GM12878 (cell line): ENCODE measurements around the gene HTT-AS. TPM values are rescaled to one million over a fixed set of nuclear protein-coding genes. Genes with fewer than 3 reads are reported as not detected.

Source experiments
- ATAC-seq: fragments of 200-7000 bp; cut with Tn5 transposase; 3 replicates; pipeline ENCODE4 v1.9.1; 2020; ENCODE audit warnings: mild to moderate bottlenecking, moderate library complexity
- BruUV-seq: library from RNA; stranded (reverse); fragments of 400-500 nt; replicated peaks from 2 replicates; lab custom pipeline; 2021; lab: Mats Ljungman, UMichigan
- CTCF ChIA-PET: fragments of 300-600 bp; sonication (Branson Sonifier 250); formaldehyde crosslinking; extraction: SDS; loops from one replicate; lab custom pipeline; 2021; ENCODE audit warnings: inconsistent platforms; lab: Yijun Ruan, JAX
- POLR2A ChIA-PET: fragments of 350-600 bp; formaldehyde crosslinking; extraction: SDS; loops from one replicate; lab custom pipeline; 2021; ENCODE audit warnings: inconsistent platforms; lab: Charles Lee
- RAD21 ChIA-PET: fragments of 300-600 bp; sonication (Branson Sonifier 250); formaldehyde crosslinking; loops from one replicate; lab custom pipeline; 2023; ENCODE audit warnings: antibody characterized with exemption; ENCODE audit not compliant: unreplicated experiment; lab: Charles Lee
- SMC1A ChIA-PET: fragments of 300-600 bp; sonication (Branson Sonifier 250); formaldehyde crosslinking; loops from one replicate; lab custom pipeline; 2023; ENCODE audit not compliant: unreplicated experiment, uncharacterized antibody; lab: Charles Lee
- DNase-seq: peaks from one replicate; pipeline ENCODE4 v3.0.0-alpha.2; 2011; ENCODE audit warnings: low read depth, low spot score
- FAIRE-seq: peaks from 3 replicates; lab custom pipeline; 2011; peaks lifted over from hg19 to GRCh38; lab: Jason Lieb, UNC
- H2AFZ ChIP-seq: 2 replicates; pipeline ENCODE4 v1.6.0; 2011; ENCODE audit warnings: low read depth, low read length, control low read depth; ENCODE audit not compliant: control insufficient read depth
- H3K27ac ChIP-seq: 2 replicates; pipeline ENCODE4 v1.5.1; 2011; ENCODE audit warnings: control low read depth; ENCODE audit not compliant: control insufficient read depth, insufficient read depth
- H3K27me3 ChIP-seq, 2 experiments: replicated peaks in 1 of 2; 2 replicates each; pipeline versions ENCODE4 v1.6.0 to v1.6.1; 2011; ENCODE audit warnings: low read length in 1 of 2; ENCODE audit not compliant: control insufficient read depth in 2 of 2, insufficient read depth in 2 of 2
- H3K36me3 ChIP-seq, 2 experiments: 2 replicates each; pipeline ENCODE4 v1.5.1; 2011; ENCODE audit warnings: low read length in 1 of 2; ENCODE audit not compliant: control insufficient read depth in 2 of 2, insufficient read depth in 2 of 2
- H3K4me1 ChIP-seq: 2 replicates; pipeline ENCODE4 v1.6.1; 2011; ENCODE audit warnings: mild to moderate bottlenecking, low read length, moderate library complexity, mixed read lengths; ENCODE audit not compliant: control insufficient read depth, insufficient read depth
- H3K4me2 ChIP-seq: 2 replicates; pipeline ENCODE4 v1.6.0; 2011; ENCODE audit warnings: control low read depth; ENCODE audit not compliant: control insufficient read depth, insufficient read depth
- H3K4me3 ChIP-seq: fragments of 200-600 bp; sonication (generic); 2 replicates; pipeline ENCODE4 v1.5.1; 2016
- H3K79me2 ChIP-seq: 2 replicates; pipeline ENCODE4 v1.6.0; 2011; ENCODE audit warnings: low read length; ENCODE audit not compliant: control insufficient read depth, insufficient read depth
- H3K9ac ChIP-seq: 2 replicates; pipeline ENCODE4 v1.8.0; 2011; ENCODE audit warnings: low read length, control low read depth, mixed read lengths; ENCODE audit not compliant: control insufficient read depth, insufficient read depth
- H3K9me3 ChIP-seq: replicated peaks from 3 replicates; pipeline ENCODE4 v1.5.1; 2011; ENCODE audit warnings: mild to moderate bottlenecking, low read length; ENCODE audit not compliant: control insufficient read depth, insufficient read depth
- H4K20me1 ChIP-seq: 2 replicates; pipeline ENCODE4 v1.6.0; 2011; ENCODE audit not compliant: control insufficient read depth, insufficient read depth
- ASH2L ChIP-seq: fragments of 300-600, 200-600 bp; sonication (generic); IDR thresholded peaks from 2 replicates; pipeline ENCODE4 v1.6.1; 2017; ENCODE audit warnings: low read depth, mild to moderate bottlenecking, borderline replicate concordance
- E4F1 ChIP-seq: fragments of 450-650 bp; IDR thresholded peaks from 2 replicates; pipeline ENCODE4 v1.6.1; 2018; ENCODE audit warnings: borderline replicate concordance, mild to moderate bottlenecking; ENCODE audit not compliant: partially characterized antibody
- HSF1 ChIP-seq: fragments of 150-350 bp; IDR thresholded peaks from 2 replicates; pipeline ENCODE4 v1.6.1; 2014; ENCODE audit warnings: mild to moderate bottlenecking, low read depth, low read length
- NFYA ChIP-seq: IDR thresholded peaks from 2 replicates; pipeline ENCODE4 v1.6.1; 2011; ENCODE audit warnings: low read depth, mild to moderate bottlenecking, low read length, improper control_type of control experiment, borderline replicate concordance
- PAX5 ChIP-seq: IDR thresholded peaks from 2 replicates; pipeline ENCODE4 v1.6.1; 2011; ENCODE audit warnings: low read depth, low read length, borderline replicate concordance
- PAX8 ChIP-seq: fragments of 450-650 bp; IDR thresholded peaks from 2 replicates; pipeline ENCODE4 v1.6.1; 2017; ENCODE audit warnings: mild to moderate bottlenecking, moderate library complexity
- RCOR1 ChIP-seq: conservative IDR thresholded peaks from 2 replicates; pipeline ENCODE4 v1.6.1; 2012; ENCODE audit warnings: low read depth, low read length, improper control_type of control experiment
- TCF3 ChIP-seq: IDR thresholded peaks from 2 replicates; pipeline ENCODE4 v1.6.1; 2012; ENCODE audit warnings: low read depth, mild to moderate bottlenecking, low read length, borderline replicate concordance; ENCODE audit not compliant: insufficient read depth
- YBX1 ChIP-seq: fragments of 450-650 bp; IDR thresholded peaks from 2 replicates; pipeline ENCODE4 v1.6.1; 2016; ENCODE audit warnings: antibody characterized with exemption
- ZNF217 ChIP-seq: fragments of 450-650 bp; IDR thresholded peaks from 2 replicates; pipeline ENCODE4 v1.6.1; 2017; ENCODE audit warnings: antibody characterized with exemption, mild to moderate bottlenecking
- WGBS: methylation state at CpG from one replicate; pipeline ENCODE4 v1.1.6; 2016; ENCODE audit warnings: low lambda C conversion rate; ENCODE audit not compliant: insufficient replicate concordance, insufficient coverage; ENCODE audit errors: missing lambda C conversion rate; 5-methylcytosine and 5-hydroxymethylcytosine counted together
- in situ Hi-C: fragments of 300-500 bp; cut with MboI; formaldehyde crosslinking; loops from 9 replicates; pipeline ENCODE4 v1.14.3; 2018; ENCODE audit warnings: mixed read lengths
- intact Hi-C: fragments of 100-400 bp; cut with micrococcal nuclease; formaldehyde crosslinking; loops from one replicate; pipeline ENCODE4 v1.14.2; 2022; ENCODE audit not compliant: unreplicated experiment
- polyA plus RNA-seq, 11 experiments: library from polyadenylated mRNA; depleted of rRNA in 4 of 11; unstranded in 6 of 11; stranded (reverse) in 5 of 11; fragments of >200 nt; fragmentation: Nextera tagmentation in 4 of 11; fragmentation: Illumina TruSeq in 1 of 11; extraction: Ambion mirVana in 4 of 11; extraction: Trizol in 1 of 11; gene quantifications; 1 replicate in 1 of 11; 2 replicates in 10 of 11; pipeline versions ENCODE4 v1.2.1 to v1.2.3, GENCODE V29; 2011 to 2016; ENCODE audit warnings: inconsistent platforms in 2 of 11, missing spikeins in 2 of 11, low read depth in 1 of 11
- total RNA-seq, 4 experiments: library from RNA; depleted of rRNA in 3 of 4; stranded (reverse); fragments of >200 nt in 3 of 4; fragmentation: Illumina TruSeq in 1 of 4; extraction: Trizol in 1 of 4; gene quantifications; 2 replicates each; pipeline versions ENCODE4 v1.2.1 to v1.2.3, GENCODE V29; 2013 to 2021
- TF ChIP-seq, protein P1 (sequence below): fragments of 450-650 bp; IDR thresholded peaks from 2 replicates; pipeline ENCODE4 v1.6.1; 2018; ENCODE audit warnings: mild to moderate bottlenecking, low read depth, moderate library complexity; ENCODE audit not compliant: partially characterized antibody
- TF ChIP-seq, protein P2 (sequence below): IDR thresholded peaks from 2 replicates; pipeline ENCODE4 v1.6.1; 2011; ENCODE audit warnings: low read depth, low read length, improper control_type of control experiment, borderline replicate concordance
- TF ChIP-seq, protein P3 (sequence below): IDR thresholded peaks from 2 replicates; pipeline ENCODE4 v1.6.1; 2012; ENCODE audit warnings: low read depth, low read length, improper control_type of control experiment

Gene HTT-AS
- total and polyA plus RNA-seq, 10 of the 15 experiments (the other 5 are each of a cell fraction or from before 2014, with no cell fraction given) = not detected

- TF ChIP-seq, protein P1, sequence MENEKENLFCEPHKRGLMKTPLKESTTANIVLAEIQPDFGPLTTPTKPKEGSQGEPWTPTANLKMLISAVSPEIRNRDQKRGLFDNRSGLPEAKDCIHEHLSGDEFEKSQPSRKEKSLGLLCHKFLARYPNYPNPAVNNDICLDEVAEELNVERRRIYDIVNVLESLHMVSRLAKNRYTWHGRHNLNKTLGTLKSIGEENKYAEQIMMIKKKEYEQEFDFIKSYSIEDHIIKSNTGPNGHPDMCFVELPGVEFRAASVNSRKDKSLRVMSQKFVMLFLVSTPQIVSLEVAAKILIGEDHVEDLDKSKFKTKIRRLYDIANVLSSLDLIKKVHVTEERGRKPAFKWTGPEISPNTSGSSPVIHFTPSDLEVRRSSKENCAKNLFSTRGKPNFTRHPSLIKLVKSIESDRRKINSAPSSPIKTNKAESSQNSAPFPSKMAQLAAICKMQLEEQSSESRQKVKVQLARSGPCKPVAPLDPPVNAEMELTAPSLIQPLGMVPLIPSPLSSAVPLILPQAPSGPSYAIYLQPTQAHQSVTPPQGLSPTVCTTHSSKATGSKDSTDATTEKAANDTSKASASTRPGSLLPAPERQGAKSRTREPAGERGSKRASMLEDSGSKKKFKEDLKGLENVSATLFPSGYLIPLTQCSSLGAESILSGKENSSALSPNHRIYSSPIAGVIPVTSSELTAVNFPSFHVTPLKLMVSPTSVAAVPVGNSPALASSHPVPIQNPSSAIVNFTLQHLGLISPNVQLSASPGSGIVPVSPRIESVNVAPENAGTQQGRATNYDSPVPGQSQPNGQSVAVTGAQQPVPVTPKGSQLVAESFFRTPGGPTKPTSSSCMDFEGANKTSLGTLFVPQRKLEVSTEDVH = no peak
- TF ChIP-seq E4F1 = no peak
- TF ChIP-seq, all 136 proteins: peak for 0
Measured at GRCh38 chr4:3017504-3017903, 56.8 kb downstream of the HTT-AS start (continued).

DNA sequence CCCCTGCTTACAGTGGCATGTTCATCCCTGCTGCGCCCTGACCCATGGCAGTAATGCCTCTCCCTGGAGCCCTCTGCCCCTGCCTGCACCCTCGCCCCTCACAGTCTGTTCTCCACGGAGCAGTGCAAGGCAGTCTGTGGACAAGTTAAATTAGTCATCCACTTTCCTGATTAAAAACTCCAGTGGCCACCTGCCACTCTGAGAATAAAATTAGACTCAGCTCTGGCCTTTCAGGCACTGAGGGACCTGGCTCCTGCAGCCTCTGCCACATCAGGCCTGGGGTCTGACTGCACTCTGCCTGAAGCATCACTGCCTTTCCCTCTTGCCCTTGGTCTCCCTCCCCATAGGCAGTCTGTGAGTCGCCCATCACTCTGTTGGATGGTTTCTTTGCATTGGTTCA lies 57.4 kb downstream of the HTT-AS start:
- DNase-seq (no peak), FAIRE-seq (no peak), ATAC-seq (no peak)
- intact Hi-C loops (no loop called here), in situ Hi-C loops (no loop called here)
- H3K27ac ChIP-seq = no peak overlapping the region
- ChIA-PET SMC1A (interaction anchor here (1.2 kb wide), 1 partner anchor 9 kb away, joined by 5 read pairs; no protein-coding TSS in a partner anchor), POLR2A (interaction anchor here (0.6 to 0.7 kb wide), 3 partner anchors 9 to 1768 kb away, joined by 3 to 4 read pairs (median 3); partner anchors contain the start of gene CTBP1), RAD21 (no interaction called here), CTCF (interaction anchor here (0.6 to 0.7 kb wide), 2 partner anchors 9 to 17 kb away, joined by 3 read pairs; no protein-coding TSS in a partner anchor)
- no peaks in the 10 kb centered on the region for H4K20me1 ChIP-seq
- H2AFZ ChIP-seq = no peak overlapping the region
- peaks cover 44% of the 10 kb centered on the region for H3K4me1 ChIP-seq
- H3K9me3 ChIP-seq = no peaks in the 10 kb centered on the region
- H3K4me3 ChIP-seq = no peak overlapping the region
- H3K27me3 ChIP-seq = no peaks in the 10 kb centered on the region
- no peaks in the 10 kb centered on the region for H3K79me2 ChIP-seq
- H3K9ac ChIP-seq = no peak overlapping the region
- WGBS = 86% methylated on average over 4 of the region's 4 CpGs
- no TSS peak for BruUV-seq
- H3K4me2 ChIP-seq = no peak overlapping the region
- no peaks in the 10 kb centered on the region for H3K36me3 ChIP-seq
- TF ChIP-seq NFYA = no peak
- TF ChIP-seq PAX5 = no peak
- no peak for TF ChIP-seq ZNF217
- TF ChIP-seq, protein P2, sequence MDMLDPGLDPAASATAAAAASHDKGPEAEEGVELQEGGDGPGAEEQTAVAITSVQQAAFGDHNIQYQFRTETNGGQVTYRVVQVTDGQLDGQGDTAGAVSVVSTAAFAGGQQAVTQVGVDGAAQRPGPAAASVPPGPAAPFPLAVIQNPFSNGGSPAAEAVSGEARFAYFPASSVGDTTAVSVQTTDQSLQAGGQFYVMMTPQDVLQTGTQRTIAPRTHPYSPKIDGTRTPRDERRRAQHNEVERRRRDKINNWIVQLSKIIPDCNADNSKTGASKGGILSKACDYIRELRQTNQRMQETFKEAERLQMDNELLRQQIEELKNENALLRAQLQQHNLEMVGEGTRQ = no peak
- TF ChIP-seq PAX8 = no peak
- no peak for TF ChIP-seq HSF1
- TF ChIP-seq ASH2L = no peak
- TF ChIP-seq YBX1 = no peak
- no peak for TF ChIP-seq RCOR1
- no peak for TF ChIP-seq TCF3
- TF ChIP-seq, protein P3, sequence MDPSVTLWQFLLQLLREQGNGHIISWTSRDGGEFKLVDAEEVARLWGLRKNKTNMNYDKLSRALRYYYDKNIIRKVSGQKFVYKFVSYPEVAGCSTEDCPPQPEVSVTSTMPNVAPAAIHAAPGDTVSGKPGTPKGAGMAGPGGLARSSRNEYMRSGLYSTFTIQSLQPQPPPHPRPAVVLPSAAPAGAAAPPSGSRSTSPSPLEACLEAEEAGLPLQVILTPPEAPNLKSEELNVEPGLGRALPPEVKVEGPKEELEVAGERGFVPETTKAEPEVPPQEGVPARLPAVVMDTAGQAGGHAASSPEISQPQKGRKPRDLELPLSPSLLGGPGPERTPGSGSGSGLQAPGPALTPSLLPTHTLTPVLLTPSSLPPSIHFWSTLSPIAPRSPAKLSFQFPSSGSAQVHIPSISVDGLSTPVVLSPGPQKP = no peak
